ENCODE results near the gene FOXD4L6. TPM values are rescaled to one million over a fixed set of nuclear protein-coding genes. Genes with fewer than 3 reads are reported as not detected.
A peak's percentile ranks its signal among the peaks of the same experiment; 100 is the strongest.
"Not testable (repeated sequence)": the region's sequence is repeated elsewhere in the genome, so short reads cannot be mapped to it uniquely, and the experiment has no call there.

FOXD4L6 gene
- total and polyA plus RNA-seq, 9 of the 15 experiments (the other 6 are each of a cell fraction or from before 2014, with no cell fraction given) = not detected

- H3K36me3 ChIP-seq (ENCODE audit: control insufficient read depth, insufficient read depth, low read length); H2AFZ ChIP-seq (ENCODE audit: low read depth, low read length); CTCF ChIA-PET (ENCODE audit: low intra/inter-chr PET ratio); ATAC-seq; intact Hi-C loops (cut with micrococcal nuclease); H3K27me3 ChIP-seq (ENCODE audit: control insufficient read depth in 2 of 2, insufficient read depth in 2 of 2, low read length in 2 of 2); H3K9me1 ChIP-seq (ENCODE audit: control insufficient read depth, insufficient read depth, low read length); H3K9ac ChIP-seq (ENCODE audit: insufficient read depth in 1 of 2, low read depth in 2 of 2, low read length in 2 of 2); H4K20me1 ChIP-seq (replicated peaks; ENCODE audit: control insufficient read depth, insufficient read depth, low read length); H3K27ac ChIP-seq (ENCODE audit: extremely low read depth, low read depth, low read length); BruUV-seq (replicated peaks); H3K4me3 ChIP-seq; H3K4me2 ChIP-seq (ENCODE audit: insufficient read depth, low read length); DNase-seq (ENCODE audit: extremely low read depth in 1 of 4, low spot score in 3 of 4); FAIRE-seq; in situ Hi-C loops (cut with MboI); H3K79me2 ChIP-seq (ENCODE audit: control insufficient read depth, insufficient read depth, low read length); POLR2A ChIA-PET; H3K4me1 ChIP-seq (replicated peaks in 1 of 2; ENCODE audit: control insufficient read depth in 2 of 2, insufficient read depth in 2 of 2, low read length in 2 of 2); H3K9me3 ChIP-seq (replicated peaks; ENCODE audit: control insufficient read depth, insufficient read depth, low read depth, low read length): not testable (repeated sequence)
- 8% methylated on average over 3 of the region's 5 CpGs for WGBS (ENCODE audit: insufficient coverage, low coverage, missing lambda C conversion rate)
Observed at GRCh38 chr9:41087157-41087780, 41.2 kb downstream of the FOXD4L6 start.

DNA sequence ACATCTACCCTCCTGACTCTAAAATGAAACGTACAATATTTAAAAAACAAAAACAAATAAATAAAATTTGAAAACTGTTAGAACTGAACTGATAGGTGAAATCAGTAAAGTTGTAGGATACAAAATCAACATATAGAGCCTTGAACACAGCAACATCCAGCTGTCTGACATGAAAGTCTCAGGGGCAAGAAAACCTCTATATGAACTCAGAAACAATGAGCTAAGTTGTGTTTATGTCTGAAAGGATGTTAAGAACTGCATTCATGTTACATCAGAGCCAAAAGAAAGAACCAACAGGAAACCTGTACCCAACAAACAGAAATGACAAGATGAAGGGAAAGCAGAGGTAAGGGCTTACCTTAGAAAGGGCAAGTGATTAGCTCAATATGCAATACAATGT lies 41.8 kb downstream of the FOXD4L6 start:
- H4K20me1 ChIP-seq (replicated peaks; ENCODE audit: control insufficient read depth, insufficient read depth, low read length); FAIRE-seq; H3K36me3 ChIP-seq (ENCODE audit: control insufficient read depth, insufficient read depth, low read length); H3K27me3 ChIP-seq (ENCODE audit: control insufficient read depth in 2 of 2, insufficient read depth in 2 of 2, low read length in 2 of 2); H3K9me1 ChIP-seq (ENCODE audit: control insufficient read depth, insufficient read depth, low read length); H3K4me3 ChIP-seq; H3K4me1 ChIP-seq (replicated peaks in 1 of 2; ENCODE audit: control insufficient read depth in 2 of 2, insufficient read depth in 2 of 2, low read length in 2 of 2); ATAC-seq; intact Hi-C loops (cut with micrococcal nuclease); H2AFZ ChIP-seq (ENCODE audit: low read depth, low read length); BruUV-seq (replicated peaks); H3K4me2 ChIP-seq (ENCODE audit: insufficient read depth, low read length); DNase-seq (ENCODE audit: extremely low read depth in 1 of 4, low spot score in 3 of 4); POLR2A ChIA-PET; H3K27ac ChIP-seq (ENCODE audit: extremely low read depth, low read depth, low read length); H3K9ac ChIP-seq (ENCODE audit: insufficient read depth in 1 of 2, low read depth in 2 of 2, low read length in 2 of 2); H3K79me2 ChIP-seq (ENCODE audit: control insufficient read depth, insufficient read depth, low read length); CTCF ChIA-PET (ENCODE audit: low intra/inter-chr PET ratio); in situ Hi-C loops (cut with MboI); H3K9me3 ChIP-seq (replicated peaks; ENCODE audit: control insufficient read depth, insufficient read depth, low read depth, low read length): not testable (repeated sequence)
- 0% methylated on average over 1 of the region's 1 CpG for WGBS (ENCODE audit: insufficient coverage, low coverage, missing lambda C conversion rate)

- H4K20me1 ChIP-seq (replicated peaks; ENCODE audit: control insufficient read depth, insufficient read depth, low read length); H3K79me2 ChIP-seq (ENCODE audit: control insufficient read depth, insufficient read depth, low read length); H3K4me2 ChIP-seq (ENCODE audit: insufficient read depth, low read length); H3K4me3 ChIP-seq; H3K36me3 ChIP-seq (ENCODE audit: control insufficient read depth, insufficient read depth, low read length); H2AFZ ChIP-seq (ENCODE audit: low read depth, low read length); POLR2A ChIA-PET; FAIRE-seq; H3K4me1 ChIP-seq (replicated peaks in 1 of 2; ENCODE audit: control insufficient read depth in 2 of 2, insufficient read depth in 2 of 2, low read length in 2 of 2); BruUV-seq (replicated peaks); ATAC-seq; H3K9ac ChIP-seq (ENCODE audit: insufficient read depth in 1 of 2, low read depth in 2 of 2, low read length in 2 of 2); in situ Hi-C loops (cut with MboI); CTCF ChIA-PET (ENCODE audit: low intra/inter-chr PET ratio); DNase-seq (ENCODE audit: extremely low read depth in 1 of 4, low spot score in 3 of 4); H3K27ac ChIP-seq (ENCODE audit: extremely low read depth, low read depth, low read length); H3K9me1 ChIP-seq (ENCODE audit: control insufficient read depth, insufficient read depth, low read length); H3K27me3 ChIP-seq (ENCODE audit: control insufficient read depth in 2 of 2, insufficient read depth in 2 of 2, low read length in 2 of 2); intact Hi-C loops (cut with micrococcal nuclease); H3K9me3 ChIP-seq (replicated peaks; ENCODE audit: control insufficient read depth, insufficient read depth, low read depth, low read length): not testable (repeated sequence)
- whole genome bisulfite sequencing (ENCODE audit: insufficient coverage, low coverage, missing lambda C conversion rate) = 17% methylated on average over 2 of the region's 3 CpGs
Observed at GRCh38 chr9:41086215-41086614, 42.3 kb downstream of the FOXD4L6 start.

DNA sequence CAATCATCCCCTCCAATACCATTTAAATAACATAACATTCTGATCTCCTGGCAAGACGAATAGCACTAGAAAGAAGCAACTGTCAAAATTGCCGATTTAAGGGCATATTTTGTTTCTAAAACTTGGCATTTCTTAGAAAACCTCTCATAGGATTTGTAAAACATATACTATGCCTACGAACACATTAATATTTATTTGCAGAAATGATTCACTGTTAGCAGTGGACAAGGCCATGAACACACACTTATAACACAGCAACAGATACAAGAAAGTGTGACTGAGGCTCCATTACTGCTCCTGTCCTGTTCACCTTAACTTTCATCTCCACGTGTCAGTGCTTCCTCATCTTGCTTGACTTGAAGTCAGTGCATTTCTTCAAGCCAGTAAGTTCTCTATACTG lies 46.1 kb downstream of the FOXD4L6 start:
- intact Hi-C loops (cut with micrococcal nuclease); in situ Hi-C loops (cut with MboI): not testable (repeated sequence)

More for the DNA sequence above, 46.1 kb downstream of the FOXD4L6 start:
- ATAC-seq; FAIRE-seq; H3K36me3 ChIP-seq (ENCODE audit: control insufficient read depth, insufficient read depth, low read length); H3K4me1 ChIP-seq (replicated peaks in 1 of 2; ENCODE audit: control insufficient read depth in 2 of 2, insufficient read depth in 2 of 2, low read length in 2 of 2); POLR2A ChIA-PET; H3K9me3 ChIP-seq (replicated peaks; ENCODE audit: control insufficient read depth, insufficient read depth, low read depth, low read length); H3K9ac ChIP-seq (ENCODE audit: insufficient read depth in 1 of 2, low read depth in 2 of 2, low read length in 2 of 2); H3K9me1 ChIP-seq (ENCODE audit: control insufficient read depth, insufficient read depth, low read length); BruUV-seq (replicated peaks); H3K4me2 ChIP-seq (ENCODE audit: insufficient read depth, low read length); H3K27ac ChIP-seq (ENCODE audit: extremely low read depth, low read depth, low read length); CTCF ChIA-PET (ENCODE audit: low intra/inter-chr PET ratio); H4K20me1 ChIP-seq (replicated peaks; ENCODE audit: control insufficient read depth, insufficient read depth, low read length); H3K79me2 ChIP-seq (ENCODE audit: control insufficient read depth, insufficient read depth, low read length); H2AFZ ChIP-seq (ENCODE audit: low read depth, low read length); H3K27me3 ChIP-seq (ENCODE audit: control insufficient read depth in 2 of 2, insufficient read depth in 2 of 2, low read length in 2 of 2); H3K4me3 ChIP-seq: not testable (repeated sequence)
- peak in 1 of 4 experiments; percentile 0 for DNase-seq (ENCODE audit: extremely low read depth in 1 of 4, low spot score in 3 of 4)
- WGBS (ENCODE audit: insufficient coverage, low coverage, missing lambda C conversion rate) = 10% methylated on average over 4 of the region's 4 CpGs
